IMR-90 (cell line): ENCODE measurements around the gene PAEP. TPM values are rescaled to one million over a fixed set of nuclear protein-coding genes. Genes with fewer than 3 reads are reported as not detected.

Experiments
- ATAC-seq: fragments of 200-7000 bp; cut with Tn5 transposase; 2 replicates; pipeline ENCODE4 v1.9.1; 2020; ENCODE audit warnings: low read depth, mild to moderate bottlenecking, moderate library complexity
- BruUV-seq: library from RNA; stranded (reverse); fragments of 400-500 nt; replicated peaks from 2 replicates; lab custom pipeline; 2021; lab: Mats Ljungman, UMichigan
- CTCF ChIA-PET: fragments of 300-600 bp; formaldehyde crosslinking; extraction: SDS; loops from one replicate; lab custom pipeline; 2021; ENCODE audit warnings: antibody characterized with exemption; lab: Yijun Ruan, JAX
- POLR2A ChIA-PET: fragments of 300-600 bp; sonication (Branson Sonifier 250); formaldehyde crosslinking; loops from one replicate; lab custom pipeline; 2022; ENCODE audit warnings: antibody characterized with exemption; ENCODE audit not compliant: unreplicated experiment; lab: Charles Lee
- DNase-seq: peaks from one replicate; pipeline ENCODE4 v3.0.0; 2013
- H2AFZ ChIP-seq: replicated peaks from 2 replicates; pipeline ENCODE3; 2013; ENCODE audit warnings: low read length, mild to moderate bottlenecking; ENCODE audit not compliant: poor library complexity
- H2AK5ac ChIP-seq: 2 replicates; pipeline ENCODE4 v1.6.1; 2013; ENCODE audit warnings: low read depth, low read length, inconsistent platforms
- H2AK9ac ChIP-seq: replicated peaks from 2 replicates; pipeline ENCODE3; 2013; ENCODE audit warnings: mild to moderate bottlenecking, low read depth, low read length, moderate library complexity; ENCODE audit not compliant: poor library complexity
- H2BK120ac ChIP-seq: 2 replicates; pipeline ENCODE4 v1.6.1; 2013; ENCODE audit warnings: low read depth, low read length, inconsistent platforms
- H2BK15ac ChIP-seq: 3 replicates; pipeline ENCODE4 v1.6.1; 2013; ENCODE audit warnings: low read depth, low read length, inconsistent platforms
- H2BK20ac ChIP-seq: 2 replicates; pipeline ENCODE4 v1.6.1; 2013; ENCODE audit warnings: low read depth, mild to moderate bottlenecking, inconsistent platforms, low read length, moderate library complexity
- H2BK5ac ChIP-seq: 2 replicates; pipeline ENCODE4 v1.6.1; 2013; ENCODE audit warnings: mild to moderate bottlenecking, low read depth, low read length, inconsistent platforms; ENCODE audit not compliant: poor library complexity, severe bottlenecking
- H3K14ac ChIP-seq: replicated peaks from 2 replicates; pipeline ENCODE4 v1.6.1; 2013; ENCODE audit warnings: low read depth, low read length, inconsistent platforms
- H3K18ac ChIP-seq: 2 replicates; pipeline ENCODE4 v1.6.1; 2013; ENCODE audit warnings: low read depth, low read length, control low read depth
- H3K23ac ChIP-seq: 2 replicates; pipeline ENCODE4 v1.6.1; 2013; ENCODE audit warnings: low read depth, low read length, inconsistent platforms
- H3K27ac ChIP-seq: 2 replicates; pipeline ENCODE4 v1.5.1; 2013; ENCODE audit warnings: mild to moderate bottlenecking, control low read depth, low read length; ENCODE audit not compliant: insufficient read depth
- H3K27me3 ChIP-seq: 2 replicates; pipeline ENCODE4 v1.6.1; 2013; ENCODE audit warnings: low read length; ENCODE audit not compliant: control insufficient read depth, insufficient read depth
- H3K36me3 ChIP-seq: 2 replicates; pipeline ENCODE4 v1.6.1; 2013; ENCODE audit warnings: low read length, mixed read lengths; ENCODE audit not compliant: control insufficient read depth, insufficient read depth
- H3K4ac ChIP-seq: 2 replicates; pipeline ENCODE4 v1.6.1; 2013; ENCODE audit warnings: low read depth, low read length, inconsistent platforms
- H3K4me1 ChIP-seq: 2 replicates; pipeline ENCODE4 v1.6.1; 2013; ENCODE audit warnings: low read length, mixed read lengths; ENCODE audit not compliant: control insufficient read depth, insufficient read depth
- H3K4me2 ChIP-seq: 2 replicates; pipeline ENCODE4 v1.6.1; 2013; ENCODE audit warnings: low read depth, mild to moderate bottlenecking, control low read depth, low read length, moderate library complexity
- H3K4me3 ChIP-seq: 2 replicates; pipeline ENCODE4 v1.5.1; 2013; ENCODE audit warnings: low read depth, mild to moderate bottlenecking, control low read depth, low read length, moderate library complexity; ENCODE audit not compliant: insufficient read depth
- H3K56ac ChIP-seq: 2 replicates; pipeline ENCODE4 v1.6.1; 2013; ENCODE audit warnings: low read length, inconsistent platforms; ENCODE audit not compliant: insufficient read depth; ENCODE audit errors: extremely low read depth
- H3K79me1 ChIP-seq, 2 experiments: 2 replicates each; pipeline ENCODE4 v1.6.1; 2013; ENCODE audit warnings: low read length in 2 of 2, inconsistent platforms in 1 of 2, low read depth in 1 of 2
- H3K9ac ChIP-seq: 2 replicates; pipeline ENCODE4 v1.6.1; 2013; ENCODE audit warnings: low read depth, low read length, control low read depth
- H3K9me1 ChIP-seq: 2 replicates; pipeline ENCODE4 v1.6.1; 2013; ENCODE audit warnings: low read length, inconsistent platforms; ENCODE audit not compliant: insufficient read depth
- H3K9me3 ChIP-seq: 2 replicates; pipeline ENCODE4 v1.6.1; 2013; ENCODE audit warnings: low read length; ENCODE audit not compliant: control insufficient read depth, insufficient read depth
- H4K20me1 ChIP-seq: 2 replicates; pipeline ENCODE4 v1.6.1; 2013; ENCODE audit warnings: low read length, inconsistent platforms; ENCODE audit not compliant: insufficient read depth
- H4K5ac ChIP-seq: 2 replicates; pipeline ENCODE4 v1.6.1; 2013; ENCODE audit warnings: mild to moderate bottlenecking, low read depth, low read length, control low read depth
- H4K8ac ChIP-seq, 2 experiments: 2 replicates each; pipeline ENCODE4 v1.6.1; 2013; ENCODE audit warnings: low read depth in 2 of 2, low read length in 2 of 2, control low read depth in 1 of 2, inconsistent platforms in 1 of 2
- H4K91ac ChIP-seq: 2 replicates; pipeline ENCODE4 v1.6.1; 2013; ENCODE audit warnings: low read depth, low read length, inconsistent platforms; ENCODE audit not compliant: insufficient read depth
- FOS ChIP-seq: fragments of 150-350 bp; IDR thresholded peaks from 2 replicates; pipeline ENCODE4 v1.6.1; 2016; ENCODE audit warnings: low read depth, low read length
- MAFK ChIP-seq: IDR thresholded peaks from 2 replicates; pipeline ENCODE4 v1.6.1; 2012; ENCODE audit warnings: low read depth, low read length, improper control_type of control experiment
- WGBS, 2 experiments: methylation state at CpG; one replicate each; pipeline versions ENCODE4 v1.1.5 to v1.1.7; 2013; ENCODE audit warnings: missing lambda C conversion rate in 2 of 2; ENCODE audit not compliant: insufficient read length in 1 of 2; ENCODE audit errors: extremely low coverage in 2 of 2; 5-methylcytosine and 5-hydroxymethylcytosine counted together
- dilution Hi-C: fragments of 300-500 bp; cut with HindIII; formaldehyde crosslinking; loops from one replicate; pipeline ENCODE4 v1.14.3; 2018; ENCODE audit warnings: low sequenced_read_pairs; ENCODE audit not compliant: unreplicated experiment
- in situ Hi-C: fragments of 300-500 bp; cut with MboI; formaldehyde crosslinking; loops from 3 replicates; pipeline ENCODE4 v1.14.3; 2019; ENCODE audit warnings: low sequenced_read_pairs, inconsistent platforms, mixed read lengths
- intact Hi-C: fragments of 100-400 bp; cut with micrococcal nuclease; formaldehyde crosslinking; loops from 2 replicates; pipeline ENCODE4 v1.10.0; 2022
- polyA plus RNA-seq, 3 experiments: library from polyadenylated mRNA; depleted of rRNA; stranded (reverse); fragments of >200 nt; gene quantifications; 2 replicates each; pipeline ENCODE4 v1.2.3, GENCODE V29; 2012; ENCODE audit warnings: low replicate concordance in 1 of 3
- total RNA-seq: library from RNA; depleted of rRNA; stranded (reverse); fragments of >200 nt; gene quantifications from 2 replicates; pipeline ENCODE4 v1.2.3, GENCODE V29; 2012

Gene PAEP
- total and polyA plus RNA-seq, 2 of the 4 experiments (the other 2 are of a cell fraction) = not detected

DNA sequence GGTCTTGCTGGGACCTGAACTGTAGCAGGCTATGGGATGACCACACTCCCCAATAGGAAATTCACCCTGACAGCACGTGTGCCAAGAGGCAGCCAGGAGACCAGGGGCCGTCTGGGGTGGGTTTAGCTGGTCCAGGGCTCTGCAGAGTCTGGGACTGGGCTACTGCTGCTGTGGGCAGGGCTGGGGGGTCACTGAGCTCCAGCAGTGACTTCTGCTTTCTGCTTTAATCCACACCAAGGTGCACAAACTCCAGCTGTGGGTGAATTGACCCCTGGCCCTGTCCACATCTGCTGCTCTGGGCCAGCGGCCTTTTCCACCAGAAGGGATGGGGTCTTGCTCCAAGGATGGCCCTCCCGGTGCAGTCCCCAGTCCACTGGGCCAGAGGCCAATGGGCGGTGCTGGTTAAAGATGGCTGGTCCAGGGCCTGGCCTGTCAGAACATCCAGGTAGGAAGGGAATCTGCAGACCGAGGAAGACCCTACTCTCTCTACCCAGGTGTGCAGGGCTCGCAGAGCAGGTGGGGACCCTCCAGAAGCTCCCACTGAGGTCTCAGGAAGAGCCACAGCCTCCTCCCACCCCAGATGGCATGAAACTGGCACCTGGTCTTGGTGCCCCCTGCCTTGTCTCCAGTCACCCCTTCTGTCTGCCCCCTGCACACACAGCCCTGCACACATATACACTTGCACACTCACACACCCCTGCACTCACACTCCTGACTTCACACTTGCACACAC, 49.8 kb downstream of the PAEP start:
- no peak overlapping the region for H3K4me3 ChIP-seq
- no peak overlapping the region for H2BK5ac ChIP-seq
- intact Hi-C loops (no loop called here), in situ Hi-C loops (loop anchor here (25.0 kb wide), 1 partner anchor 326 kb away; no protein-coding TSS in a partner anchor), dilution Hi-C loops (no loop called here)
- H3K4ac ChIP-seq = no peak overlapping the region
- ChIA-PET CTCF (no interaction called here), POLR2A (no interaction called here)
- no peaks in the 10 kb centered on the region for H4K20me1 ChIP-seq
- no peak overlapping the region for H3K56ac ChIP-seq
- H4K5ac ChIP-seq = no peak overlapping the region
- H2AK9ac ChIP-seq = no peak overlapping the region
- no CpG with 5 or more reads among the region's 7 CpGs for WGBS, 2 experiments
- no peaks in the 10 kb centered on the region for H3K9me1 ChIP-seq
- H3K18ac ChIP-seq = no peak overlapping the region
- no peak overlapping the region for H2BK15ac ChIP-seq
- no peak overlapping the region for H3K4me2 ChIP-seq
- H4K91ac ChIP-seq = no peak overlapping the region
- H3K27me3 ChIP-seq = no peaks in the 10 kb centered on the region; the same call in 1 of the 2 replicates
- no peak overlapping the region for H3K9ac ChIP-seq
- H2AFZ ChIP-seq = no peak overlapping the region
- TF ChIP-seq MAFK (no peak), FOS (no peak)
- H2BK120ac ChIP-seq = no peak overlapping the region
- no peak overlapping the region for H3K27ac ChIP-seq
- no peak for ATAC-seq
- H2BK20ac ChIP-seq = no peak overlapping the region
- BruUV-seq = no TSS peak
- no peak for DNase-seq
- H3K4me1 ChIP-seq = no peaks in the 10 kb centered on the region
- H3K79me1 ChIP-seq = no peaks in the 10 kb centered on the region
- H4K8ac ChIP-seq = no peak overlapping the region
- no peaks in the 10 kb centered on the region for H3K36me3 ChIP-seq
- no peak overlapping the region for H3K14ac ChIP-seq
- H2AK5ac ChIP-seq = no peak overlapping the region
- H3K9me3 ChIP-seq = no peaks in the 10 kb centered on the region
- H3K23ac ChIP-seq = no peak overlapping the region
